Natural killer cell (primary cell): ENCODE results near the gene PDK4. TPM values are rescaled to one million over a fixed set of nuclear protein-coding genes. Genes with fewer than 3 reads are reported as not detected.

Experiments used
- ATAC-seq, 3 donors: fragments of 150-1000 bp in 2 of 3; fragments of 200-7000 bp in 1 of 3; cut with Tn5 transposase; 1 replicate in 1 of 3; 2 replicates in 2 of 3; pipeline ENCODE4 v1.10.0; 2021; ENCODE audit warnings: mild to moderate bottlenecking in 2 of 3, moderate library complexity in 2 of 3
- DNase-seq, 2 donors: peaks; one replicate each; pipeline versions ENCODE4 v3.0.0 to v3.0.0-alpha.2; 2013 to 2021; ENCODE audit warnings: mixed read lengths in 1 of 2
- H3K27ac ChIP-seq: one replicate; pipeline ENCODE4 v1.5.1; 2013; ENCODE audit warnings: mild to moderate bottlenecking, low read length
- H3K27me3 ChIP-seq: one replicate; pipeline ENCODE4 v1.6.1; 2013; ENCODE audit warnings: low read length; ENCODE audit not compliant: control insufficient read depth, insufficient read depth
- H3K36me3 ChIP-seq: one replicate; pipeline ENCODE4 v1.6.1; 2013; ENCODE audit warnings: low read length; ENCODE audit not compliant: control insufficient read depth, insufficient read depth
- H3K4me1 ChIP-seq: one replicate; pipeline ENCODE4 v1.6.1; 2013; ENCODE audit warnings: low read length; ENCODE audit not compliant: control insufficient read depth, insufficient read depth
- H3K4me3 ChIP-seq: one replicate; pipeline ENCODE4 v1.5.1; 2013; ENCODE audit warnings: low read length
- H3K9me3 ChIP-seq: one replicate; pipeline ENCODE4 v1.6.1; 2013; ENCODE audit warnings: low read length; ENCODE audit not compliant: control insufficient read depth, insufficient read depth
- H3K27ac Mint-ChIP-seq, 2 donors: one replicate each; pipeline ENCODE4 v1.8.0; 2022; ENCODE audit warnings: mild to moderate bottlenecking in 2 of 2, mixed read lengths in 2 of 2, moderate library complexity in 1 of 2
- H3K27me3 Mint-ChIP-seq, 2 donors: one replicate each; pipeline ENCODE4 v1.8.0; 2022; ENCODE audit warnings: low read depth in 2 of 2, mixed read lengths in 2 of 2
- H3K36me3 Mint-ChIP-seq: one replicate; pipeline ENCODE4 v1.8.0; 2022; ENCODE audit warnings: mixed read lengths
- H3K4me1 Mint-ChIP-seq, 2 donors: one replicate each; pipeline ENCODE4 v1.8.0; 2022; ENCODE audit warnings: mixed read lengths in 2 of 2
- H3K4me3 Mint-ChIP-seq: one replicate; pipeline ENCODE4 v1.8.0; 2022; ENCODE audit warnings: mild to moderate bottlenecking, moderate library complexity, mixed read lengths
- H3K9me3 Mint-ChIP-seq, 2 donors: one replicate each; pipeline ENCODE4 v1.8.0; 2022; ENCODE audit warnings: mixed read lengths in 2 of 2
- CTCF ChIP-seq: fragments of 200-600 bp; IDR thresholded peaks from one replicate; pipeline ENCODE4 v1.8.0; 2022; ENCODE audit warnings: antibody characterized with exemption
- WGBS: methylation state at CpG from one replicate; pipeline ENCODE4 v1.1.7; 2013; ENCODE audit warnings: missing lambda C conversion rate; ENCODE audit not compliant: insufficient coverage; 5-methylcytosine and 5-hydroxymethylcytosine counted together
- intact Hi-C: fragments of 100-400 bp; cut with micrococcal nuclease; formaldehyde crosslinking; loops from one replicate; pipeline ENCODE4 v1.14.2; 2022
- total RNA-seq, 4 donors: library from RNA; stranded (reverse); fragments of 120-200 nt in 1 of 4; gene quantifications; one replicate each; pipeline versions ENCODE4 v1.2.3 to v1.2.4, GENCODE V29; 2013 to 2022

PDK4 gene
- total RNA-seq, 3 donors from 2014 or later (not counting 1 experiment from before 2014, with no cell fraction given) = 0.78 to 3.8 (median 2.3) TPM

- H3K27ac ChIP-seq = no peak overlapping the region
- intact Hi-C loops = no loop called here
- H3K9me3 ChIP-seq = no peaks in the 10 kb centered on the region
- H3K4me3 Mint-ChIP-seq = no peak overlapping the region
- no peaks in the 10 kb centered on the region for H3K9me3 Mint-ChIP-seq
- no peaks in the 10 kb centered on the region for H3K36me3 ChIP-seq
- peaks cover 8% of the 10 kb centered on the region for H3K36me3 Mint-ChIP-seq
- DNase-seq (no peak), ATAC-seq (no peak)
- H3K4me3 ChIP-seq = no peak overlapping the region
- H3K4me1 Mint-ChIP-seq = peaks cover 4 to 6% of the 10 kb centered on the region in 2 donors
- no peak overlapping the region for H3K27ac Mint-ChIP-seq
- TF ChIP-seq CTCF = no peak
- H3K4me1 ChIP-seq = no peaks in the 10 kb centered on the region
- 86% methylated on average over 5 of the region's 5 CpGs for WGBS
- H3K27me3 Mint-ChIP-seq = peaks cover 0 to 5% of the 10 kb centered on the region in 2 donors
- H3K27me3 ChIP-seq = no peaks in the 10 kb centered on the region
These were observed 5.7 kb downstream of the PDK4 start for GRCh38 chr7:95590387-95591248.

- no peak for ATAC-seq
These were observed 6.5 kb downstream of the PDK4 start for GRCh38 chr7:95589766-95590165.

GRCh38 chr7:95589031-95589430 is 7.3 kb downstream of the PDK4 start:
- H3K4me3 ChIP-seq = no peak overlapping the region
- intact Hi-C loops = no loop called here
- no peaks in the 10 kb centered on the region for H3K4me1 Mint-ChIP-seq
- DNase-seq (no peak), ATAC-seq (no peak)
- H3K36me3 ChIP-seq = no peaks in the 10 kb centered on the region
- no peaks in the 10 kb centered on the region for H3K4me1 ChIP-seq
- H3K27ac Mint-ChIP-seq = no peak overlapping the region
- H3K27me3 ChIP-seq = no peaks in the 10 kb centered on the region
- TF ChIP-seq CTCF = no peak
- H3K4me3 Mint-ChIP-seq = no peak overlapping the region
- no peaks in the 10 kb centered on the region for H3K9me3 ChIP-seq
- peaks cover 8% of the 10 kb centered on the region for H3K36me3 Mint-ChIP-seq
- H3K27ac ChIP-seq = no peak overlapping the region
- H3K9me3 Mint-ChIP-seq = no peaks in the 10 kb centered on the region
- no peaks in the 10 kb centered on the region for H3K27me3 Mint-ChIP-seq

More at GRCh38 chr7:95589766-95590165, 6.5 kb downstream of the PDK4 start:
- Histone ChIP-seq H3K36me3 (no peaks in the 10 kb centered on the region), H3K9me3 (no peaks in the 10 kb centered on the region), H3K27ac (no peak overlapping the region), H3K4me3 (no peak overlapping the region), H3K4me1 (no peaks in the 10 kb centered on the region), H3K27me3 (no peaks in the 10 kb centered on the region)
- Mint-ChIP-seq H3K4me3 (no peak overlapping the region), H3K27ac (no peak overlapping the region), H3K27me3 (no peaks in the 10 kb centered on the region), H3K9me3 (no peaks in the 10 kb centered on the region), H3K4me1 (no peaks in the 10 kb centered on the region), H3K36me3 (peaks cover 8% of the 10 kb centered on the region)
- intact Hi-C loops = no loop called here
- TF ChIP-seq CTCF = no peak
- no peak for DNase-seq
- WGBS = 83% methylated on average over 1 of the region's 1 CpG

- H3K36me3 Mint-ChIP-seq = peaks cover 8% of the 10 kb centered on the region
- Histone ChIP-seq H3K9me3 (no peaks in the 10 kb centered on the region), H3K4me3 (no peak overlapping the region), H3K4me1 (no peaks in the 10 kb centered on the region), H3K27ac (no peak overlapping the region), H3K36me3 (no peaks in the 10 kb centered on the region), H3K27me3 (no peaks in the 10 kb centered on the region)
- TF ChIP-seq CTCF = no peak
- ATAC-seq (no peak), DNase-seq (no peak)
- intact Hi-C loops = no loop called here
- H3K9me3 Mint-ChIP-seq = no peaks in the 10 kb centered on the region
- H3K27ac Mint-ChIP-seq = no peak overlapping the region
- H3K4me1 Mint-ChIP-seq = no peaks in the 10 kb centered on the region
- 82% methylated on average over 3 of the region's 3 CpGs for WGBS
- no peaks in the 10 kb centered on the region for H3K27me3 Mint-ChIP-seq
- H3K4me3 Mint-ChIP-seq = no peak overlapping the region
These were observed 9.4 kb downstream of the PDK4 start for GRCh38 chr7:95586951-95587301.
